ENCODE data around the gene PRKACG. TPM values are rescaled to one million over a fixed set of nuclear protein-coding genes. Genes with fewer than 3 reads are reported as not detected.

The PRKACG gene
- total and polyA plus RNA-seq, 12 donors = not detected

DNA sequence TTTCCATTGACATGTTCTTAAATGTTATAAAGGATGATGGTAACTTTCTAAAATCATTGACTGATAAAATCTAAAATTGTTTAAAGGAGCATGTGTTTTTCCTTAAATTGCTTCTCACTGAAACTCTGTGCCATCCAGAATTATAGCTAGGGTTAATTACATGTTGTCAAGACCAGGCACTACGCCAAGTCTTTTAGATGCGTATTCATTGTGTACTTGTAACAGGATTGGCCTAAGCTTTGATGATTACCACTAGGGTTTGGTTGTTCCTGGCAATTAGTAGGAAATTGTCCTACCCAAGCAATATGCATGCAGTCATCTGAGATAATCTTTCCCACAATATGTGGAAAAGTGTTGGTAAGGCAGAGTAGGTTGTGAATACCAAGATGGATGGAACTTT lies 43.8 kb downstream of the PRKACG start:
- Histone ChIP-seq H3K4me3 (no peak overlapping the region), H3K27me3 (no peaks in the 10 kb centered on the region), H3K9me3 (replicated peaks in 1 of 3) (no peaks in the 10 kb centered on the region), H3K4me1 (replicated peaks in 1 of 2) (peaks cover 3 to 5% of the 10 kb centered on the region in 2 donors), H3K36me3 (replicated peaks in 1 of 2) (no peaks in the 10 kb centered on the region), H3K27ac (no peak overlapping the region)
- no peak for DNase-seq
- no peak for TF ChIP-seq POLR2A (IDR thresholded peaks at IDR 0.05)
- TF ChIP-seq, protein P1, sequence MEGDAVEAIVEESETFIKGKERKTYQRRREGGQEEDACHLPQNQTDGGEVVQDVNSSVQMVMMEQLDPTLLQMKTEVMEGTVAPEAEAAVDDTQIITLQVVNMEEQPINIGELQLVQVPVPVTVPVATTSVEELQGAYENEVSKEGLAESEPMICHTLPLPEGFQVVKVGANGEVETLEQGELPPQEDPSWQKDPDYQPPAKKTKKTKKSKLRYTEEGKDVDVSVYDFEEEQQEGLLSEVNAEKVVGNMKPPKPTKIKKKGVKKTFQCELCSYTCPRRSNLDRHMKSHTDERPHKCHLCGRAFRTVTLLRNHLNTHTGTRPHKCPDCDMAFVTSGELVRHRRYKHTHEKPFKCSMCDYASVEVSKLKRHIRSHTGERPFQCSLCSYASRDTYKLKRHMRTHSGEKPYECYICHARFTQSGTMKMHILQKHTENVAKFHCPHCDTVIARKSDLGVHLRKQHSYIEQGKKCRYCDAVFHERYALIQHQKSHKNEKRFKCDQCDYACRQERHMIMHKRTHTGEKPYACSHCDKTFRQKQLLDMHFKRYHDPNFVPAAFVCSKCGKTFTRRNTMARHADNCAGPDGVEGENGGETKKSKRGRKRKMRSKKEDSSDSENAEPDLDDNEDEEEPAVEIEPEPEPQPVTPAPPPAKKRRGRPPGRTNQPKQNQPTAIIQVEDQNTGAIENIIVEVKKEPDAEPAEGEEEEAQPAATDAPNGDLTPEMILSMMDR (IDR thresholded peaks at IDR 0.05) = no peak
- WGBS, 4 donors = 63 to 77% (median 75%) methylated on average over 2 of the region's 2 CpGs
- intact Hi-C loops (cut with DNase I) = no loop called here

DNA sequence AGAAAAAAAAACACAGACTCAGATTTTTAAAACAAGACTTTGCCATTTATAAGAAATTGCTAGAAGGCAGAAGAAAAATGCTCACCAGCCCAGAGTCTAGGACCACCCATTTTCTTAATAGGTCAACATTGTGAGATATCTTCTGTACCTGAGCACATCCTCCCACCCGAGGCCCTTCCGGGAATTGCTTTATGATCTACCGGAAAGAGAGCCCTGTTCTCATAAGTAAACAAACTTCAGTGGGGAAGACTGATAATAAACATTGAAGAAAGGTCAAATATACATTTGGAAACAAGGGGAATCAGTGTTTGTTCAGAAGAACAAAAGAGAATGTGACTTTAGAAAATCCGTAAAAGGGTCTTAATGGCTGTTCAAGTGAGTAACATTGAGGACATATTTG lies 44.4 kb downstream of the PRKACG start:
- intact Hi-C loops (cut with DNase I) = no loop called here
- no peak for DNase-seq
- Histone ChIP-seq H3K4me3 (no peak overlapping the region), H3K27me3 (no peaks in the 10 kb centered on the region), H3K36me3 (replicated peaks in 1 of 2) (no peaks in the 10 kb centered on the region), H3K27ac (no peak overlapping the region), H3K9me3 (replicated peaks in 1 of 3) (no peaks in the 10 kb centered on the region), H3K4me1 (replicated peaks in 1 of 2) (no peaks in the 10 kb centered on the region)
- 74 to 81% (median 77%) methylated on average over 4 of the region's 4 CpGs for WGBS, 4 donors
- no peak for TF ChIP-seq POLR2A (IDR thresholded peaks at IDR 0.05)
- TF ChIP-seq, protein P1 (IDR thresholded peaks at IDR 0.05) = no peak

DNA sequence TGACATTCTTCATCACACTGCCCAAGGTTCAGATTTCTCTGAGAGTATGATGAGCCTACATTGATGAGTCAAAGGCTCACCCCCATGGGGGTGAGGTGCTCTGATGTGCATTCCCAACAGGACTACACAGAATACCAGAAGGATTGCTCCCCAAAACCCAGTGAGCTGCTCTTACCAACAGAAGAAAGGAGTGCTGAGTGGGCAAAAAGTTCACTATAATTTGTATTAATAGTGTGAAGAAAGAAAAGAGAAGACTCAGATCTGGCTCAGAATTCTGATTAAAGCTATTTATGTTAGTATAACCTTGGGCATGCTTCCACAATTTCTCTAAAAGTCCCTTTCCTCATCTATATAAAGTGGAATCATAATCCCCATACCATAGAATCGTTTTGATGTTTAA lies 46.1 kb downstream of the PRKACG start:
- Histone ChIP-seq H3K27ac (no peak overlapping the region), H3K4me3 (no peak overlapping the region), H3K4me1 (replicated peaks in 1 of 2) (peaks cover 0 to 6% of the 10 kb centered on the region in 2 donors), H3K9me3 (replicated peaks in 1 of 3) (no peaks in the 10 kb centered on the region), H3K27me3 (no peaks in the 10 kb centered on the region), H3K36me3 (replicated peaks in 1 of 2) (no peaks in the 10 kb centered on the region)
- intact Hi-C loops (cut with DNase I) = no loop called here
- DNase-seq = no peak
- 50 to 83% (median 74%) methylated on average over 1 of the region's 1 CpG for WGBS, 4 donors
- no peak for TF ChIP-seq POLR2A (IDR thresholded peaks at IDR 0.05)
- TF ChIP-seq, protein P1 (IDR thresholded peaks at IDR 0.05) = no peak

GRCh38 chr9:68966496-68966944 lies 47.4 kb downstream of the PRKACG start:
- DNase-seq = no peak
- TF ChIP-seq POLR2A (IDR thresholded peaks at IDR 0.05) = no peak
- TF ChIP-seq, protein P1 (IDR thresholded peaks at IDR 0.05) = no peak
- H3K4me3 ChIP-seq = no peak overlapping the region
- WGBS, 4 donors = 86 to 94% (median 90%) methylated on average over 1 of the region's 1 CpG
- H3K9me3 ChIP-seq (replicated peaks in 1 of 3) = no peaks in the 10 kb centered on the region
- H3K27me3 ChIP-seq = no peaks in the 10 kb centered on the region
- no peak overlapping the region for H3K27ac ChIP-seq
- H3K36me3 ChIP-seq (replicated peaks in 1 of 2) = no peaks in the 10 kb centered on the region
- H3K4me1 ChIP-seq (replicated peaks in 1 of 2) = peaks cover 0 to 6% of the 10 kb centered on the region in 2 donors
- intact Hi-C loops (cut with DNase I) = no loop called here
